B cell (primary cell): ENCODE results near the gene NUDT6.

Experiments
- CTCF ChIP-seq: fragments of 200-600 bp; IDR thresholded peaks from one replicate; pipeline ENCODE4 v1.8.0; 2022; ENCODE audit warnings: antibody characterized with exemption, mild to moderate bottlenecking
- EZH2 ChIP-seq: IDR thresholded peaks from 2 replicates; pipeline ENCODE4 v1.6.1; 2012; ENCODE audit warnings: borderline replicate concordance, low read depth, mild to moderate bottlenecking, moderate library complexity, low read length; ENCODE audit not compliant: insufficient read depth, poor library complexity, severe bottlenecking

- TF ChIP-seq CTCF (no peak), EZH2 (no peak)
Measured at GRCh38 chr4:122909683-122910082, 12.7 kb downstream of the NUDT6 start.
